ENCODE results near the gene SH3RF1.

The SH3RF1 gene

GRCh38 chr4:169239221-169239905, 31.4 kb downstream of the SH3RF1 start:
- Histone ChIP-seq H3K4me1 (ENCODE audit: control insufficient read depth, insufficient read depth, low read length) (no peaks in the 10 kb centered on the region; the same call in 1 of the 2 replicates), H3K4me3 (ENCODE audit: low read length) (no peak overlapping the region), H3K27me3 (ENCODE audit: control insufficient read depth, insufficient read depth, low read length) (no peaks in the 10 kb centered on the region), H3K27ac (ENCODE audit: low read length) (no peak overlapping the region), H3K36me3 (ENCODE audit: control insufficient read depth, insufficient read depth, low read length) (no peaks in the 10 kb centered on the region), H3K9me3 (ENCODE audit: control insufficient read depth, insufficient read depth, low read length) (no peaks in the 10 kb centered on the region)
- no peak for DNase-seq (ENCODE audit: low read depth, low spot score)
- WGBS (ENCODE audit: insufficient coverage, insufficient read length) = no CpG with 5 or more reads among the region's 7 CpGs

GRCh38 chr4:169238445-169238844, 32.3 kb downstream of the SH3RF1 start:
- no peaks in the 10 kb centered on the region for H3K9me3 ChIP-seq (ENCODE audit: control insufficient read depth, insufficient read depth, low read length)
- no peaks in the 10 kb centered on the region for H3K4me1 ChIP-seq (ENCODE audit: control insufficient read depth, insufficient read depth, low read length)
- H3K27ac ChIP-seq (ENCODE audit: low read length) = no peak overlapping the region
- no peaks in the 10 kb centered on the region for H3K27me3 ChIP-seq (ENCODE audit: control insufficient read depth, insufficient read depth, low read length)
- no peaks in the 10 kb centered on the region for H3K36me3 ChIP-seq (ENCODE audit: control insufficient read depth, insufficient read depth, low read length)
- WGBS (ENCODE audit: insufficient coverage, insufficient read length) = no CpG with 5 or more reads among the region's 1 CpG
- DNase-seq (ENCODE audit: low read depth, low spot score) = no peak
- H3K4me3 ChIP-seq (ENCODE audit: low read length) = no peak overlapping the region

- no peaks in the 10 kb centered on the region for H3K4me1 ChIP-seq (ENCODE audit: control insufficient read depth, insufficient read depth, low read length)
- H3K4me3 ChIP-seq (ENCODE audit: low read length) = no peak overlapping the region
- WGBS (ENCODE audit: insufficient coverage, insufficient read length) = no CpG with 5 or more reads among the region's 6 CpGs
- H3K27me3 ChIP-seq (ENCODE audit: control insufficient read depth, insufficient read depth, low read length) = no peaks in the 10 kb centered on the region
- no peaks in the 10 kb centered on the region for H3K36me3 ChIP-seq (ENCODE audit: control insufficient read depth, insufficient read depth, low read length)
- no peaks in the 10 kb centered on the region for H3K9me3 ChIP-seq (ENCODE audit: control insufficient read depth, insufficient read depth, low read length)
- no peak overlapping the region for H3K27ac ChIP-seq (ENCODE audit: low read length)
- no peak for DNase-seq (ENCODE audit: low read depth, low spot score)
Observed at GRCh38 chr4:169236873-169237626, 33.7 kb downstream of the SH3RF1 start.

GRCh38 chr4:169236078-169236477, 34.7 kb downstream of the SH3RF1 start:
- no CpG with 5 or more reads among the region's 6 CpGs for WGBS (ENCODE audit: insufficient coverage, insufficient read length)
- Histone ChIP-seq H3K27ac (ENCODE audit: low read length) (no peak overlapping the region), H3K36me3 (ENCODE audit: control insufficient read depth, insufficient read depth, low read length) (no peaks in the 10 kb centered on the region), H3K9me3 (ENCODE audit: control insufficient read depth, insufficient read depth, low read length) (no peaks in the 10 kb centered on the region), H3K4me1 (ENCODE audit: control insufficient read depth, insufficient read depth, low read length) (no peaks in the 10 kb centered on the region), H3K4me3 (ENCODE audit: low read length) (no peak overlapping the region), H3K27me3 (ENCODE audit: control insufficient read depth, insufficient read depth, low read length) (no peaks in the 10 kb centered on the region)
- DNase-seq (ENCODE audit: low read depth, low spot score) = no peak

GRCh38 chr4:169234137-169234855, 36.5 kb downstream of the SH3RF1 start:
- H3K4me3 ChIP-seq (ENCODE audit: low read length) = no peak overlapping the region
- H3K4me1 ChIP-seq (ENCODE audit: control insufficient read depth, insufficient read depth, low read length) = no peaks in the 10 kb centered on the region; the same call in 1 of the 2 replicates
- H3K27ac ChIP-seq (ENCODE audit: low read length) = no peak overlapping the region
- no peaks in the 10 kb centered on the region for H3K27me3 ChIP-seq (ENCODE audit: control insufficient read depth, insufficient read depth, low read length)
- DNase-seq (ENCODE audit: low read depth, low spot score) = no peak
- no peaks in the 10 kb centered on the region for H3K36me3 ChIP-seq (ENCODE audit: control insufficient read depth, insufficient read depth, low read length)
- WGBS (ENCODE audit: insufficient coverage, insufficient read length) = no CpG with 5 or more reads among the region's 7 CpGs
- no peaks in the 10 kb centered on the region for H3K9me3 ChIP-seq (ENCODE audit: control insufficient read depth, insufficient read depth, low read length)

- Histone ChIP-seq H3K4me3 (ENCODE audit: low read length) (no peak overlapping the region), H3K27me3 (ENCODE audit: control insufficient read depth, insufficient read depth, low read length) (no peaks in the 10 kb centered on the region), H3K9me3 (ENCODE audit: control insufficient read depth, insufficient read depth, low read length) (no peaks in the 10 kb centered on the region), H3K27ac (ENCODE audit: low read length) (no peak overlapping the region), H3K36me3 (ENCODE audit: control insufficient read depth, insufficient read depth, low read length) (no peaks in the 10 kb centered on the region), H3K4me1 (ENCODE audit: control insufficient read depth, insufficient read depth, low read length) (no peaks in the 10 kb centered on the region; the same call in 1 of the 2 replicates)
- no CpG with 5 or more reads among the region's 4 CpGs for WGBS (ENCODE audit: insufficient coverage, insufficient read length)
- no peak for DNase-seq (ENCODE audit: low read depth, low spot score)
Observed at GRCh38 chr4:169233691-169234090, 37.1 kb downstream of the SH3RF1 start.

- no peak for DNase-seq (ENCODE audit: low read depth, low spot score)
- Histone ChIP-seq H3K27ac (ENCODE audit: low read length) (no peak overlapping the region), H3K4me1 (ENCODE audit: control insufficient read depth, insufficient read depth, low read length) (no peaks in the 10 kb centered on the region; the same call in 1 of the 2 replicates), H3K4me3 (ENCODE audit: low read length) (no peak overlapping the region), H3K9me3 (ENCODE audit: control insufficient read depth, insufficient read depth, low read length) (no peaks in the 10 kb centered on the region), H3K27me3 (ENCODE audit: control insufficient read depth, insufficient read depth, low read length) (no peaks in the 10 kb centered on the region), H3K36me3 (ENCODE audit: control insufficient read depth, insufficient read depth, low read length) (no peaks in the 10 kb centered on the region)
- WGBS (ENCODE audit: insufficient coverage, insufficient read length) = 100% methylated on average over 1 of the region's 4 CpGs
Observed at GRCh38 chr4:169231647-169232262, 39.0 kb downstream of the SH3RF1 start.

- Histone ChIP-seq H3K4me1 (ENCODE audit: control insufficient read depth, insufficient read depth, low read length) (no peaks in the 10 kb centered on the region; the same call in 1 of the 2 replicates), H3K4me3 (ENCODE audit: low read length) (no peak overlapping the region), H3K27me3 (ENCODE audit: control insufficient read depth, insufficient read depth, low read length) (no peaks in the 10 kb centered on the region), H3K9me3 (ENCODE audit: control insufficient read depth, insufficient read depth, low read length) (no peaks in the 10 kb centered on the region), H3K36me3 (ENCODE audit: control insufficient read depth, insufficient read depth, low read length) (no peaks in the 10 kb centered on the region), H3K27ac (ENCODE audit: low read length) (no peak overlapping the region)
- WGBS (ENCODE audit: insufficient coverage, insufficient read length) = no CpG with 5 or more reads among the region's 6 CpGs
- no peak for DNase-seq (ENCODE audit: low read depth, low spot score)
Observed at GRCh38 chr4:169229571-169230028, 41.2 kb downstream of the SH3RF1 start.

GRCh38 chr4:169228076-169228475, 42.7 kb downstream of the SH3RF1 start:
- Histone ChIP-seq H3K4me3 (ENCODE audit: low read length) (no peak overlapping the region), H3K27me3 (ENCODE audit: control insufficient read depth, insufficient read depth, low read length) (no peaks in the 10 kb centered on the region), H3K9me3 (ENCODE audit: control insufficient read depth, insufficient read depth, low read length) (no peaks in the 10 kb centered on the region), H3K4me1 (ENCODE audit: control insufficient read depth, insufficient read depth, low read length) (no peaks in the 10 kb centered on the region; the same call in 1 of the 2 replicates), H3K27ac (ENCODE audit: low read length) (no peak overlapping the region), H3K36me3 (ENCODE audit: control insufficient read depth, insufficient read depth, low read length) (no peaks in the 10 kb centered on the region)
- no CpG with 5 or more reads among the region's 1 CpG for WGBS (ENCODE audit: insufficient coverage, insufficient read length)
- DNase-seq (ENCODE audit: low read depth, low spot score) = no peak

GRCh38 chr4:169226565-169226964, 44.2 kb downstream of the SH3RF1 start:
- DNase-seq (ENCODE audit: low read depth, low spot score) = no peak
- Histone ChIP-seq H3K27ac (ENCODE audit: low read length) (no peak overlapping the region), H3K36me3 (ENCODE audit: control insufficient read depth, insufficient read depth, low read length) (no peaks in the 10 kb centered on the region), H3K4me1 (ENCODE audit: control insufficient read depth, insufficient read depth, low read length) (no peaks in the 10 kb centered on the region; the same call in 1 of the 2 replicates), H3K4me3 (ENCODE audit: low read length) (no peak overlapping the region), H3K27me3 (ENCODE audit: control insufficient read depth, insufficient read depth, low read length) (no peaks in the 10 kb centered on the region), H3K9me3 (ENCODE audit: control insufficient read depth, insufficient read depth, low read length) (no peaks in the 10 kb centered on the region)
